ENCODE data around the gene CDH4. TPM values are rescaled to one million over a fixed set of nuclear protein-coding genes. Genes with fewer than 3 reads are reported as not detected.

CDH4 gene
- total and polyA plus RNA-seq, 2 donors, result 0.04 to 0.42 TPM

GRCh38 chr20:61761453-61762166, 509.5 kb downstream of the CDH4 start:
- 83% methylated on average over 25 of the region's 25 CpGs for WGBS
- no peak overlapping the region for H3K4me3 ChIP-seq (ENCODE audit: low read depth, low read length)
- H3K27ac ChIP-seq (ENCODE audit: low read depth), result no peak overlapping the region
- no peaks in the 10 kb centered on the region for H3K4me1 ChIP-seq (ENCODE audit: insufficient read depth)
- H3K36me3 ChIP-seq (ENCODE audit: insufficient read depth), result no peaks in the 10 kb centered on the region
- no peak for DNase-seq (ENCODE audit: extremely low spot score)

- no peaks in the 10 kb centered on the region for H3K4me1 ChIP-seq (ENCODE audit: insufficient read depth)
- H3K4me3 ChIP-seq (ENCODE audit: low read depth, low read length), result no peak overlapping the region
- 60% methylated on average over 7 of the region's 7 CpGs for WGBS
- DNase-seq (ENCODE audit: extremely low spot score), result no peak
- no peak overlapping the region for H3K27ac ChIP-seq (ENCODE audit: low read depth)
- no peaks in the 10 kb centered on the region for H3K36me3 ChIP-seq (ENCODE audit: insufficient read depth)
Measured at GRCh38 chr20:61762167-61762710, 510.2 kb downstream of the CDH4 start.

- Histone ChIP-seq H3K4me1 (ENCODE audit: insufficient read depth) (no peaks in the 10 kb centered on the region), H3K4me3 (ENCODE audit: low read depth, low read length) (no peak overlapping the region), H3K27ac (ENCODE audit: low read depth) (no peak overlapping the region), H3K36me3 (ENCODE audit: insufficient read depth) (no peaks in the 10 kb centered on the region)
- WGBS, result 84% methylated on average over 20 of the region's 20 CpGs
- no peak for DNase-seq (ENCODE audit: extremely low spot score)
Measured at GRCh38 chr20:61762886-61763739, 511.1 kb downstream of the CDH4 start.

GRCh38 chr20:61763740-61764400, 511.8 kb downstream of the CDH4 start:
- WGBS, result 72% methylated on average over 18 of the region's 18 CpGs
- DNase-seq (ENCODE audit: extremely low spot score), result no peak
- Histone ChIP-seq H3K4me3 (ENCODE audit: low read depth, low read length) (no peak overlapping the region), H3K4me1 (ENCODE audit: insufficient read depth) (no peaks in the 10 kb centered on the region), H3K36me3 (ENCODE audit: insufficient read depth) (no peaks in the 10 kb centered on the region), H3K27ac (ENCODE audit: low read depth) (no peak overlapping the region)

GRCh38 chr20:61764471-61765025, 512.5 kb downstream of the CDH4 start:
- DNase-seq (ENCODE audit: extremely low spot score), result no peak

GRCh38 chr20:61765081-61765870, 513.2 kb downstream of the CDH4 start:
- no peak overlapping the region for H3K4me3 ChIP-seq (ENCODE audit: low read depth, low read length)
- no peaks in the 10 kb centered on the region for H3K4me1 ChIP-seq (ENCODE audit: insufficient read depth)
- DNase-seq (ENCODE audit: extremely low spot score), result no peak
- no peaks in the 10 kb centered on the region for H3K36me3 ChIP-seq (ENCODE audit: insufficient read depth)
- H3K27ac ChIP-seq (ENCODE audit: low read depth), result no peak overlapping the region
- 71% methylated on average over 16 of the region's 16 CpGs for WGBS

More at GRCh38 chr20:61764471-61765025, 512.5 kb downstream of the CDH4 start:
- 64% methylated on average over 17 of the region's 17 CpGs for WGBS
- Histone ChIP-seq H3K36me3 (ENCODE audit: insufficient read depth) (no peaks in the 10 kb centered on the region), H3K27ac (ENCODE audit: low read depth) (no peak overlapping the region), H3K4me3 (ENCODE audit: low read depth, low read length) (no peak overlapping the region), H3K4me1 (ENCODE audit: insufficient read depth) (no peaks in the 10 kb centered on the region)

- 80% methylated on average over 12 of the region's 12 CpGs for WGBS
- no peak overlapping the region for H3K4me3 ChIP-seq (ENCODE audit: low read depth, low read length)
- no peak for DNase-seq (ENCODE audit: extremely low spot score)
- H3K27ac ChIP-seq (ENCODE audit: low read depth), result no peak overlapping the region
- no peaks in the 10 kb centered on the region for H3K4me1 ChIP-seq (ENCODE audit: insufficient read depth)
- no peaks in the 10 kb centered on the region for H3K36me3 ChIP-seq (ENCODE audit: insufficient read depth)
Measured at GRCh38 chr20:61765871-61766654, 514.0 kb downstream of the CDH4 start.

GRCh38 chr20:61766921-61767610, 515.0 kb downstream of the CDH4 start:
- 79% methylated on average over 15 of the region's 15 CpGs for WGBS
- no peak overlapping the region for H3K4me3 ChIP-seq (ENCODE audit: low read depth, low read length)
- DNase-seq (ENCODE audit: extremely low spot score), result no peak
- no peaks in the 10 kb centered on the region for H3K4me1 ChIP-seq (ENCODE audit: insufficient read depth)
- H3K36me3 ChIP-seq (ENCODE audit: insufficient read depth), result no peaks in the 10 kb centered on the region
- H3K27ac ChIP-seq (ENCODE audit: low read depth), result no peak overlapping the region

GRCh38 chr20:61767761-61768494, 515.9 kb downstream of the CDH4 start:
- Histone ChIP-seq H3K36me3 (ENCODE audit: insufficient read depth) (no peaks in the 10 kb centered on the region), H3K4me1 (ENCODE audit: insufficient read depth) (no peaks in the 10 kb centered on the region), H3K4me3 (ENCODE audit: low read depth, low read length) (no peak overlapping the region), H3K27ac (ENCODE audit: low read depth) (no peak overlapping the region)
- 79% methylated on average over 14 of the region's 14 CpGs for WGBS
- DNase-seq (ENCODE audit: extremely low spot score), result no peak

- H3K4me1 ChIP-seq (ENCODE audit: insufficient read depth), result no peaks in the 10 kb centered on the region
- no peak for DNase-seq (ENCODE audit: extremely low spot score)
- no peak overlapping the region for H3K4me3 ChIP-seq (ENCODE audit: low read depth, low read length)
- H3K36me3 ChIP-seq (ENCODE audit: insufficient read depth), result no peaks in the 10 kb centered on the region
- no peak overlapping the region for H3K27ac ChIP-seq (ENCODE audit: low read depth)
- 66% methylated on average over 16 of the region's 16 CpGs for WGBS
Measured at GRCh38 chr20:61768571-61769285, 516.7 kb downstream of the CDH4 start.

All from urinary bladder (tissue), 4 donors.